K562 (cell line): Measurements from ENCODE around the gene PRR29. TPM values are rescaled to one million over a fixed set of nuclear protein-coding genes. Genes with fewer than 3 reads are reported as not detected.

ENCODE experiments used
- ARNT ChIP-seq, 2 experiments: fragments of 450-650 bp; IDR thresholded peaks; 2 replicates each; pipeline ENCODE4 v1.6.1; 2016; ENCODE audit warnings: mild to moderate bottlenecking in 1 of 2
- KLF6 ChIP-seq: fragments of 250-450 bp; sonication (Bioruptor Pico); IDR thresholded peaks from 2 replicates; pipeline ENCODE4 v1.4.0; 2020; ENCODE audit warnings: mild to moderate bottlenecking, moderate library complexity, borderline replicate concordance
- PHF8 ChIP-seq: fragments of 200-600 bp; sonication (generic); IDR thresholded peaks from 2 replicates; pipeline ENCODE4 v1.6.1; 2012; ENCODE audit warnings: mixed run types, mild to moderate bottlenecking, inconsistent platforms, low read length, moderate library complexity, borderline replicate concordance
- PRPF4 ChIP-seq: fragments of 200-400 bp; formaldehyde crosslinking; IDR thresholded peaks from one replicate; pipeline ENCODE4 v1.6.1; 2017; ENCODE audit warnings: low read length, low read depth, mild to moderate bottlenecking; ENCODE audit not compliant: insufficient read depth, poor library complexity, severe bottlenecking
- RUNX1 ChIP-seq: sonication (generic); IDR thresholded peaks from 2 replicates; pipeline ENCODE4 v1.6.1; 2016; ENCODE audit warnings: antibody characterized with exemption, low read depth
- SIRT6 ChIP-seq: IDR thresholded peaks from one replicate; pipeline ENCODE4 v1.6.1; 2012; ENCODE audit warnings: low read depth, mild to moderate bottlenecking, control low read depth, inconsistent platforms, low read length, moderate library complexity
- SMAD4 ChIP-seq: fragments of 250-450 bp; sonication (Bioruptor Pico); conservative IDR thresholded peaks from 2 replicates; pipeline ENCODE4 v1.8.0; 2021; ENCODE audit warnings: inconsistent platforms, mild to moderate bottlenecking, moderate library complexity
- ZC3H4 ChIP-seq: sonication (generic); formaldehyde crosslinking; IDR thresholded peaks from 2 replicates; pipeline ENCODE4 v1.9.0; 2021; ENCODE audit warnings: missing genetic modification reagents, borderline replicate concordance
- polyA plus RNA-seq, 8 experiments: library from polyadenylated mRNA; depleted of rRNA in 4 of 8; stranded (reverse) in 5 of 8; unstranded in 3 of 8; fragments of >200 nt; fragmentation: Nextera tagmentation in 2 of 8; fragmentation: Illumina TruSeq in 1 of 8; extraction: Ambion mirVana in 2 of 8; extraction: Trizol in 1 of 8; gene quantifications; 2 replicates each; pipeline versions ENCODE4 v1.2.1 to v1.2.3, GENCODE V29; 2011 to 2014; ENCODE audit warnings: inconsistent platforms in 1 of 8, missing spikeins in 1 of 8
- total RNA-seq, 7 experiments: library from RNA; depleted of rRNA in 6 of 7; stranded (reverse); fragments of >200 nt in 6 of 7; fragmentation: Illumina TruSeq in 2 of 7; extraction: Trizol in 2 of 7; gene quantifications; 2 replicates each; pipeline versions ENCODE4 v1.2.1 to v1.2.3, GENCODE V29; 2011 to 2021; ENCODE audit warnings: low replicate concordance in 1 of 7
- TF ChIP-seq, protein P1 (sequence below): fragments of 250-450 bp; sonication (Bioruptor Pico); IDR thresholded peaks from 2 replicates; pipeline ENCODE4 v1.4.0; 2020
- TF ChIP-seq, protein P2 (sequence below): fragments of 450-650 bp; IDR thresholded peaks from 2 replicates; pipeline ENCODE4 v1.6.1; 2016; ENCODE audit warnings: antibody characterized with exemption
- TF ChIP-seq, protein P3 (sequence below): fragments of 250-450 bp; sonication (Bioruptor Pico); IDR thresholded peaks from 2 replicates; pipeline ENCODE4 v1.4.0; 2020; ENCODE audit warnings: mild to moderate bottlenecking
- TF ChIP-seq, protein P4 (sequence below), 2 experiments: fragments of 450-650 bp; IDR thresholded peaks; 2 replicates each; pipeline ENCODE4 v1.6.1; 2016; ENCODE audit warnings: mild to moderate bottlenecking in 2 of 2, borderline replicate concordance in 1 of 2, low read depth in 1 of 2, moderate library complexity in 1 of 2
- TF ChIP-seq, protein P5 (sequence below): conservative IDR thresholded peaks from 2 replicates; pipeline ENCODE4 v1.6.1; 2011; ENCODE audit warnings: low read depth, mild to moderate bottlenecking, low read length; ENCODE audit not compliant: control insufficient read depth

The PRR29 gene
- total and polyA plus RNA-seq, 9 of the 15 experiments (the other 6 are each of a cell fraction or from before 2014, with no cell fraction given), result 0.08 to 0.58 (median 0.15) TPM; not detected in 5

DNA sequence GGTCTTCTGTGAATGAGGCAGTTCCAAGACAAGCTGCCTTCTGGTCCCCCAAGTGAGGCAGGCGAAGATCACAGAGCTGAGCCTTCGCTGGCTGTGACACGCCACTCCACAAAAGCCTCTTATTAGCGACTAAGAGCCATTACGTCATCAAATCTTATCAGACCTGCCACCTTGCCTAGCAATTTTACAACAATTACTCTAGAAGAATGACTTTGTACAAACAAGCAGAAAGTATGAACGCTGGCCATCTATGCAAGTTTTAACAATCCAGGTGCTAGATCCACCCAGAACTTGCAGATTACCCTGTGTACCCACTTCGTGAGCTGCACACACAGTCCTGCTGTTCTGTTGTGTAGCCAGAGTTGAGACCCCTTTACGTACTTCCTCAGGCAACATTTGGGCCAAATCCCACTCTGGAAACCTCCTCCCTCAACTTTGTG, 26.1 kb downstream of the PRR29 start (continued):
- TF ChIP-seq, protein P1, sequence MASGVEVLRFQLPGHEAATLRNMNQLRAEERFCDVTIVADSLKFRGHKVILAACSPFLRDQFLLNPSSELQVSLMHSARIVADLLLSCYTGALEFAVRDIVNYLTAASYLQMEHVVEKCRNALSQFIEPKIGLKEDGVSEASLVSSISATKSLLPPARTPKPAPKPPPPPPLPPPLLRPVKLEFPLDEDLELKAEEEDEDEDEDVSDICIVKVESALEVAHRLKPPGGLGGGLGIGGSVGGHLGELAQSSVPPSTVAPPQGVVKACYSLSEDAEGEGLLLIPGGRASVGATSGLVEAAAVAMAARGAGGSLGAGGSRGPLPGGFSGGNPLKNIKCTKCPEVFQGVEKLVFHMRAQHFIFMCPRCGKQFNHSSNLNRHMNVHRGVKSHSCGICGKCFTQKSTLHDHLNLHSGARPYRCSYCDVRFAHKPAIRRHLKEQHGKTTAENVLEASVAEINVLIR (CRISPR knock-in tag), result peak; percentile 35; the same call in 1 of the 2 replicates
- TF ChIP-seq PHF8, result no peak
- TF ChIP-seq, protein P2, sequence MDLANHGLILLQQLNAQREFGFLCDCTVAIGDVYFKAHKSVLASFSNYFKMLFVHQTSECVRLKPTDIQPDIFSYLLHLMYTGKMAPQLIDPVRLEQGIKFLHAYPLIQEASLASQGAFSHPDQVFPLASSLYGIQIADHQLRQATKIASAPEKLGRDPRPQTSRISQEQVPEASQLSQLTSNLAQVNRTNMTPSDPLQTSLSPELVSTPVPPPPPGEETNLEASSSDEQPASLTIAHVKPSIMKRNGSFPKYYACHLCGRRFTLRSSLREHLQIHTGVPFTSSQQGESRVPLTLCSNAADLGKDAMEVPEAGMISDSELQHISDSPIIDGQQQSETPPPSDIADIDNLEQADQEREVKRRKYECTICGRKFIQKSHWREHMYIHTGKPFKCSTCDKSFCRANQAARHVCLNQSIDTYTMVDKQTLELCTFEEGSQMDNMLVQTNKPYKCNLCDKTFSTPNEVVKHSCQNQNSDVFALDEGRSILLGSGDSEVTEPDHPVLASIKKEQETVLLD, result peak; percentile 69; the same call in 1 of the 2 replicates
- no peak for TF ChIP-seq SIRT6
- TF ChIP-seq, protein P3, sequence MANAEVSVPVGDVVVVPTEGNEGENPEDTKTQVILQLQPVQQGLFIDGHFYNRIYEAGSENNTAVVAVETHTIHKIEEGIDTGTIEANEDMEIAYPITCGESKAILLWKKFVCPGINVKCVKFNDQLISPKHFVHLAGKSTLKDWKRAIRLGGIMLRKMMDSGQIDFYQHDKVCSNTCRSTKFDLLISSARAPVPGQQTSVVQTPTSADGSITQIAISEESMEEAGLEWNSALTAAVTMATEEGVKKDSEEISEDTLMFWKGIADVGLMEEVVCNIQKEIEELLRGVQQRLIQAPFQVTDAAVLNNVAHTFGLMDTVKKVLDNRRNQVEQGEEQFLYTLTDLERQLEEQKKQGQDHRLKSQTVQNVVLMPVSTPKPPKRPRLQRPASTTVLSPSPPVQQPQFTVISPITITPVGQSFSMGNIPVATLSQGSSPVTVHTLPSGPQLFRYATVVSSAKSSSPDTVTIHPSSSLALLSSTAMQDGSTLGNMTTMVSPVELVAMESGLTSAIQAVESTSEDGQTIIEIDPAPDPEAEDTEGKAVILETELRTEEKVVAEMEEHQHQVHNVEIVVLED, result no peak
- TF ChIP-seq PRPF4, result no peak
- peak; percentile 29; the same call in 1 of the 2 replicates for TF ChIP-seq SMAD4
- TF ChIP-seq KLF6 (CRISPR knock-in tag), result no peak
- peak in 1 of 2 experiments; percentile 56; a peak in 1 of 4 replicates for TF ChIP-seq ARNT (IDR thresholded peaks at IDR 0.05)
- no peak for TF ChIP-seq RUNX1
- TF ChIP-seq, protein P4, sequence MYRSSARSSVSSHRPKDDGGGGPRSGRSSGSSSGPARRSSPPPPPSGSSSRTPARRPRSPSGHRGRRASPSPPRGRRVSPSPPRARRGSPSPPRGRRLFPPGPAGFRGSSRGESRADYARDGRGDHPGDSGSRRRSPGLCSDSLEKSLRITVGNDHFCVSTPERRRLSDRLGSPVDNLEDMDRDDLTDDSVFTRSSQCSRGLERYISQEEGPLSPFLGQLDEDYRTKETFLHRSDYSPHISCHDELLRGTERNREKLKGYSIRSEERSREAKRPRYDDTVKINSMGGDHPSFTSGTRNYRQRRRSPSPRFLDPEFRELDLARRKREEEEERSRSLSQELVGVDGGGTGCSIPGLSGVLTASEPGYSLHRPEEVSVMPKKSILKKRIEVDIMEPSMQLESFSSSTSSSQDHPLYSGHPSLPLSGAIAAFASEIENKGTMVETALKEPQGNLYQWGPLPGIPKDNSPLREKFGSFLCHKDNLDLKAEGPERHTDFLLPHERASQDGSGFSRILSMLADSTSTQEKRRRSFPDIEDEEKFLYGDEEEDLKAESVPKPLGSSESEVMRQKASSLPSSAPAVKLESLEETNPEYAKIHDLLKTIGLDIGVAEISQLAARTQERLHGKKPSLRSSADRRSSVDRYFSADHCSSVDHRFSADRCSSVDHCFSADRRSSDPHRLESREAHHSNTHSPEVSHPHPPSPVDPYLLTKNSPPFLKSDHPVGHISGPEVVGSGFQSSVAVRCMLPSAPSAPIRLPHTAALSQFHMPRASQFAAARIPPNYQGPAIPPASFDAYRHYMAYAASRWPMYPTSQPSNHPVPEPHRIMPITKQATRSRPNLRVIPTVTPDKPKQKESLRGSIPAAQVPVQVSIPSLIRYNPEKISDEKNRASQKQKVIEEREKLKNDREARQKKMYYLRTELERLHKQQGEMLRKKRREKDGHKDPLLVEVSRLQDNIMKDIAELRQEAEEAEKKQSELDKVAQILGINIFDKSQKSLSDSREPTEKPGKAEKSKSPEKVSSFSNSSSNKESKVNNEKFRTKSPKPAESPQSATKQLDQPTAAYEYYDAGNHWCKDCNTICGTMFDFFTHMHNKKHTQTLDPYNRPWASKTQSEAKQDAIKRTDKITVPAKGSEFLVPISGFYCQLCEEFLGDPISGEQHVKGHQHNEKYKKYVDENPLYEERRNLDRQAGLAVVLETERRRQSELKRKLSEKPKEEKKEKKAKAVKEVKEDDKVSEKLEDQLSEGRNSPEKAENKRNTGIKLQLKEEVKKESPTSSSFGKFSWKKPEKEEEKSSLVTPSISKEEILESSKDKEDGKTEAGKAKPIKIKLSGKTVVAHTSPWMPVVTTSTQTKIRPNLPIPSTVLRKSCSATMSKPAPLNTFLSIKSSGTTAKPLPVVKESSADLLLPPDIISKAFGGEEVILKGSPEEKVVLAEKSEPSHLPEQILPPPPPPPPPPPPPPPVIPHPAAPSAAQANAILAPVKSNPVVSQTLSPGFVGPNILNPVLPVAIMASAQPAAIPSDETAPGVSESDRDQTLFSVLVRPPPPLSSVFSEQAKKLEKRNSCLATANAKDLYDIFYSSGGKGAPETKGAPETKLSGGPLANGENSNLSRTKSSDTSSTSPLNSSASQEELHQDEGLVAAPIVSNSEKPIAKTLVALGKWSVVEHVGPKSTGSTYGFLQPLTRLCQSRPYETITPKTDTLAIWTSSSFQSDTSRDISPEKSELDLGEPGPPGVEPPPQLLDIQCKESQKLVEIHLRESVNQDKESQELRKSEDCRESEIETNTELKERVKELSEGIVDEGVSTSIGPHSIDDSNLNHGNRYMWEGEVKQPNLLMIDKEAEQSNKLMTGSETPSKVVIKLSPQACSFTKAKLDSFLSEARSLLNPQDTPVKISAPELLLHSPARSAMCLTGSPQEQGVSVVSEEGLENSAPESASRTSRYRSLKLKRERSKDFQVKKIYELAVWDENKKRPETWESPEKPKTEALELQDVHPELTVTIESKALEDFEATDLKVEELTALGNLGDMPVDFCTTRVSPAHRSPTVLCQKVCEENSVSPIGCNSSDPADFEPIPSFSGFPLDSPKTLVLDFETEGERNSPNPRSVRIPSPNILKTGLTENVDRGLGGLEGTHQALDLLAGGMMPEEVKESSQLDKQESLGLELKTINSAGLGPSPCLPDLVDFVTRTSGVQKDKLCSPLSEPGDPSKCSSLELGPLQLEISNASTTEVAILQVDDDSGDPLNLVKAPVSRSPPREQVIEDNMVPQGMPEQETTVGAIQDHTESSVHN (IDR thresholded peaks at IDR 0.05; ENCODE audit: borderline replicate concordance in 1 of 2, low read depth in 1 of 2), result no peak
- TF ChIP-seq, protein P5, sequence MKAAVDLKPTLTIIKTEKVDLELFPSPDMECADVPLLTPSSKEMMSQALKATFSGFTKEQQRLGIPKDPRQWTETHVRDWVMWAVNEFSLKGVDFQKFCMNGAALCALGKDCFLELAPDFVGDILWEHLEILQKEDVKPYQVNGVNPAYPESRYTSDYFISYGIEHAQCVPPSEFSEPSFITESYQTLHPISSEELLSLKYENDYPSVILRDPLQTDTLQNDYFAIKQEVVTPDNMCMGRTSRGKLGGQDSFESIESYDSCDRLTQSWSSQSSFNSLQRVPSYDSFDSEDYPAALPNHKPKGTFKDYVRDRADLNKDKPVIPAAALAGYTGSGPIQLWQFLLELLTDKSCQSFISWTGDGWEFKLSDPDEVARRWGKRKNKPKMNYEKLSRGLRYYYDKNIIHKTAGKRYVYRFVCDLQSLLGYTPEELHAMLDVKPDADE, result no peak
- TF ChIP-seq ZC3H4, result no peak
